SK-N-SH treated with all-trans-retinoic acid at 6 μM for 48 hours (cell line): Measurements from ENCODE around the gene RELA.

Experiments
- ATAC-seq: fragments of 200-7000 bp; cut with Tn5 transposase; 3 replicates; pipeline ENCODE4 v1.9.1; 2020; ENCODE audit warnings: mild to moderate bottlenecking, moderate library complexity
- ARNTL ChIP-seq: fragments of 450-650 bp; formaldehyde crosslinking; IDR thresholded peaks from 2 replicates; pipeline ENCODE4 v1.5.0; 2020; ENCODE audit warnings: low read depth, mild to moderate bottlenecking, moderate library complexity, borderline replicate concordance
- BACH2 ChIP-seq: fragments of 250-450 bp; sonication (Bioruptor Pico); IDR thresholded peaks from 2 replicates; pipeline ENCODE4 v1.9.0; 2021; ENCODE audit warnings: mild to moderate bottlenecking, borderline replicate concordance
- CREB5 ChIP-seq: fragments of 250-450 bp; sonication (Bioruptor Pico); IDR thresholded peaks from 2 replicates; pipeline ENCODE4 v1.5.1; 2020; ENCODE audit warnings: low read depth, mild to moderate bottlenecking, moderate library complexity
- CSDC2 ChIP-seq: fragments of 250-450 bp; sonication (Bioruptor Pico); IDR thresholded peaks from 2 replicates; pipeline ENCODE4 v1.5.0; 2020; ENCODE audit warnings: mild to moderate bottlenecking, moderate library complexity
- CSRNP3 ChIP-seq: fragments of 250-450 bp; sonication (Bioruptor Pico); IDR thresholded peaks from 2 replicates; pipeline ENCODE4 v1.5.1; 2021; ENCODE audit warnings: mild to moderate bottlenecking, moderate library complexity
- ESRRG ChIP-seq: fragments of 250-450 bp; sonication (Bioruptor Pico); IDR thresholded peaks from 2 replicates; pipeline ENCODE4 v1.6.1; 2021; ENCODE audit warnings: mild to moderate bottlenecking
- GLIS3 ChIP-seq: fragments of 250-450 bp; sonication (Bioruptor Pico); IDR thresholded peaks from 2 replicates; pipeline ENCODE4 v1.5.0; 2020; ENCODE audit warnings: mild to moderate bottlenecking, moderate library complexity
- ISL1 ChIP-seq: fragments of 250-450 bp; sonication (Bioruptor Pico); IDR thresholded peaks from 2 replicates; pipeline ENCODE4 v2.1.2; 2022; ENCODE audit warnings: mild to moderate bottlenecking, moderate library complexity
- OSR1 ChIP-seq: fragments of 250-450 bp; sonication (Bioruptor Pico); IDR thresholded peaks from 2 replicates; pipeline ENCODE4 v1.8.0; 2022; ENCODE audit warnings: moderate library complexity, mild to moderate bottlenecking, inconsistent platforms
- POU6F1 ChIP-seq: fragments of 250-450 bp; sonication (Bioruptor Pico); IDR thresholded peaks from 2 replicates; pipeline ENCODE4 v1.8.0; 2021; ENCODE audit warnings: low read depth, mild to moderate bottlenecking, moderate library complexity, borderline replicate concordance
- PPARA ChIP-seq: fragments of 250-450 bp; sonication (Bioruptor Pico); IDR thresholded peaks from 2 replicates; pipeline ENCODE4 v1.5.0; 2020; ENCODE audit warnings: mild to moderate bottlenecking, borderline replicate concordance
- RARB ChIP-seq: fragments of 250-450 bp; sonication (Bioruptor Pico); IDR thresholded peaks from 2 replicates; pipeline ENCODE4 v1.8.0; 2021; ENCODE audit warnings: mild to moderate bottlenecking, moderate library complexity
- SNAI2 ChIP-seq: fragments of 250-450 bp; sonication (Bioruptor Pico); IDR thresholded peaks from 2 replicates; pipeline ENCODE4 v1.5.0; 2020; ENCODE audit warnings: mild to moderate bottlenecking, moderate library complexity
- TCF4 ChIP-seq: fragments of 250-450 bp; sonication (Bioruptor Pico); IDR thresholded peaks from 2 replicates; pipeline ENCODE4 v1.8.0; 2021; ENCODE audit warnings: mild to moderate bottlenecking, moderate library complexity, borderline replicate concordance
- TOX ChIP-seq: fragments of 250-450 bp; sonication (Bioruptor Pico); IDR thresholded peaks from 2 replicates; pipeline ENCODE4 v1.8.0; 2021; ENCODE audit warnings: mild to moderate bottlenecking, moderate library complexity, borderline replicate concordance
- TSHZ2 ChIP-seq: fragments of 250-450 bp; sonication (Bioruptor Pico); IDR thresholded peaks from 2 replicates; pipeline ENCODE4 v1.5.0; 2020; ENCODE audit warnings: mild to moderate bottlenecking, moderate library complexity
- ZC3H10 ChIP-seq: fragments of 250-450 bp; sonication (Bioruptor Pico); IDR thresholded peaks from 2 replicates; pipeline ENCODE4 v1.5.1; 2021; ENCODE audit warnings: mild to moderate bottlenecking, moderate library complexity
- ZFP3 ChIP-seq: fragments of 250-450 bp; sonication (Bioruptor Pico); IDR thresholded peaks from 2 replicates; pipeline ENCODE4 v1.5.0; 2020; ENCODE audit warnings: mild to moderate bottlenecking, moderate library complexity
- ZFP30 ChIP-seq: fragments of 450-650 bp; formaldehyde crosslinking; IDR thresholded peaks from 2 replicates; pipeline ENCODE4 v1.5.0; 2022; ENCODE audit warnings: mild to moderate bottlenecking, moderate library complexity
- ZNF565 ChIP-seq: fragments of 450-650 bp; formaldehyde crosslinking; conservative IDR thresholded peaks from 2 replicates; pipeline ENCODE4 v1.5.0; 2020; ENCODE audit warnings: low read depth, mild to moderate bottlenecking, moderate library complexity
- ZNF70 ChIP-seq: fragments of 450-650 bp; formaldehyde crosslinking; IDR thresholded peaks from 2 replicates; pipeline ENCODE4 v1.5.0; 2020; ENCODE audit warnings: mild to moderate bottlenecking, moderate library complexity
- ZNF8 ChIP-seq: fragments of 450-650 bp; formaldehyde crosslinking; IDR thresholded peaks from 2 replicates; pipeline ENCODE4 v1.5.0; 2020; ENCODE audit warnings: mild to moderate bottlenecking, moderate library complexity

RELA gene

GRCh38 chr11:65609665-65610064 lies 53.1 kb downstream of the RELA start:
- TF ChIP-seq PPARA (no peak), ZNF565 (CRISPR knock-in tag) (no peak), ZC3H10 (no peak), ISL1 (CRISPR knock-in tag) (no peak), TCF4 (CRISPR knock-in tag) (no peak), ESRRG (CRISPR knock-in tag) (no peak), POU6F1 (CRISPR knock-in tag) (no peak), TSHZ2 (CRISPR knock-in tag) (no peak), RARB (CRISPR knock-in tag) (no peak), CSDC2 (CRISPR knock-in tag) (no peak), CSRNP3 (CRISPR knock-in tag) (no peak)
- no peak for ATAC-seq

GRCh38 chr11:65609229-65609628 lies 53.5 kb downstream of the RELA start:
- TF ChIP-seq BACH2 (CRISPR knock-in tag) = no peak
- TF ChIP-seq ZFP3 (CRISPR knock-in tag) = no peak
- TF ChIP-seq ZFP30 (CRISPR knock-in tag) = no peak
- no peak for TF ChIP-seq TCF4 (CRISPR knock-in tag)
- ATAC-seq = no peak

GRCh38 chr11:65607614-65608426 lies 54.9 kb downstream of the RELA start:
- ATAC-seq = no peak; the same call in 1 of the 3 replicates
- TF ChIP-seq CSRNP3 (CRISPR knock-in tag) = no peak
- TF ChIP-seq OSR1 (CRISPR knock-in tag) = no peak
- TF ChIP-seq CSDC2 (CRISPR knock-in tag) = no peak
- TF ChIP-seq ISL1 (CRISPR knock-in tag) = no peak
- no peak for TF ChIP-seq TCF4 (CRISPR knock-in tag)
- TF ChIP-seq ZNF8 = no peak
- TF ChIP-seq SNAI2 (CRISPR knock-in tag) = no peak
- no peak for TF ChIP-seq TOX (CRISPR knock-in tag)
- TF ChIP-seq ESRRG (CRISPR knock-in tag) = no peak
- TF ChIP-seq ARNTL = no peak
- TF ChIP-seq ZC3H10 = no peak
- TF ChIP-seq POU6F1 (CRISPR knock-in tag) = no peak
- no peak for TF ChIP-seq ZFP3 (CRISPR knock-in tag)
- TF ChIP-seq RARB (CRISPR knock-in tag) = no peak
- TF ChIP-seq CREB5 (CRISPR knock-in tag) = no peak
- no peak for TF ChIP-seq GLIS3 (CRISPR knock-in tag)
- TF ChIP-seq BACH2 (CRISPR knock-in tag) = no peak
- TF ChIP-seq ZNF70 (CRISPR knock-in tag) = no peak
- no peak for TF ChIP-seq ZNF565 (CRISPR knock-in tag)
- no peak for TF ChIP-seq ZFP30 (CRISPR knock-in tag)
